H4 (cell line): ENCODE results near the gene RASGEF1B. TPM values are rescaled to one million over a fixed set of nuclear protein-coding genes. Genes with fewer than 3 reads are reported as not detected.
A peak's percentile ranks its signal among the peaks of the same experiment; 100 is the strongest.

ENCODE experiments used
- DNase-seq: peaks from one replicate; pipeline ENCODE4 v3.0.0-alpha.2; 2015; ENCODE audit warnings: low spot score
- total RNA-seq: library from RNA; depleted of rRNA; stranded (reverse); fragments of >200 nt; shearing (Covaris generic); gene quantifications from 2 replicates; pipeline ENCODE4 v1.2.3, GENCODE V29; 2014

RASGEF1B gene
- total RNA-seq, 1 experiment from 2014 or later: 1.1 TPM

- peak; percentile 61 for DNase-seq
Measured at GRCh38 chr4:81466841-81467671, 4.7 kb downstream of the RASGEF1B start.

DNA sequence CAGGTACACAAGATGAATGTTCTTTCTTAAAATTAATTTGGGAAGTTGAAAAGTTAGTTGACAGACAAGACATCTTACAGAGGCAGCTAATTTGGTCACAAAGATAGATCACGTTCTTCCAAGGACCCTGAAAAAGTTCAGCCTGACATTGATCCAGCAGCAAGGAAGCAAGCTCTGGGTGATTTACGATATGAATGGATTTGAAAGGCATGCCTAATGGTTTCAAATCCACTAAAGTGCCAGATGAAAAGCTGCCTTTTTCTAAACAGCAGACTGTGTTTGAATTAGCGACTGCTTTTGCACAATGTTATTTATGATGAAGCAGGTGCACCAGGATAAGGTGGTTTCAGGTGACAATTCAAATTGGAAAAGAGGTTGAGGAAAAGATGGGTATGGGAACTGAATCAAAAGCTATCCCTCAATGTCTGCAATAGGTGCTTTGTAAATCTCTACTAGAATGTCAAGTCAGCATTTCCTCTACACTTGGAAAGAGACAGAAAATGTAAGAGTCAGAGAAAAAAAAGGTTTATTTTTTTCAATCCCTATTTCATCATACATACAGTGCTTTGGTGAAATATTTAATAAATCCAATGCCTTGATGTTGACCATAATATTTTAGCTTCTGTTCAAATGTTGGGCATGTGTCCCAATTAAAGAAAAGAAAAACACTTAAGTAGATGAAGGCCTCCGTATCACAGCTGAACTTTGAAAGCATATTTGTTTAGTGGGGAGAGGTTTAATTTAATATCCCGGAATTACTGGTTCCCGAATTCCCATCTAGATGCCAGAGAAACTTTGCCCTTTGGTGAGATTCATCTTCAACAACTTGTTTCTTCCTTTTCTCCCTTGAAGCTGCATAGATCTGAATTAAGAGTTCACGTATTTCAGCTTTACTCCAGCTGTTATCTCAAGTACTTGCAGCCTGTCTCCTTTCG, 6.0 kb downstream of the RASGEF1B start:
- DNase-seq: no peak

- no peak for DNase-seq
Measured at GRCh38 chr4:81460834-81461233, 10.9 kb downstream of the RASGEF1B start.

GRCh38 chr4:81460191-81460701, 11.5 kb downstream of the RASGEF1B start:
- DNase-seq: no peak

GRCh38 chr4:81459228-81459627, 12.5 kb downstream of the RASGEF1B start:
- no peak for DNase-seq

DNA sequence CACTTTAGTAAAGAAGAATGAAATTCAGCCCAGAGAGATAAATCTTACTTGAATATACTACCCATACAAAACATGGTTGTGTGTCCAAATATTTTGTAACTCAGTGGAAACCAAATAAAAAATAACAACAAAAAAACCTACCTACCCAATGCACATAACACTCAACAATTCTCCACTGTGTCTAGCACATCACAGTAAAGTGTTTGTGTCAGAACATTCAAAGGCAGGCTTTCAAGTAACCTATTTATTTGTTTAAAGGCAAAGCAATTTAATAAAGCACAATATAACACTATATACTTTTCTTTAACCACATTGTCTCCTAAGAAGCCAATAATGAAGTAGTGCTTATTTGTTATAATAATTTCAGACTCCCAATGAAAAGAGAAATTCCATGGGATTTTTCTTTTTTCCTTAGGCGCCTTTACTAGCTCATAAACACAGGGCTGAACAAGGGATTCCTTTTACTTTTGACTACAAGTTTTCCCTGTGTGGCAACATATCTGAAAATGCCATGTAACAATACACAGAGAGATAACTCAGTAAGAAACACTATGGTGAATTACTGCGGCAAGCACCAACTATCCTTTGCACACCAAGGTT, 13.7 kb downstream of the RASGEF1B start:
- DNase-seq: no peak

DNA sequence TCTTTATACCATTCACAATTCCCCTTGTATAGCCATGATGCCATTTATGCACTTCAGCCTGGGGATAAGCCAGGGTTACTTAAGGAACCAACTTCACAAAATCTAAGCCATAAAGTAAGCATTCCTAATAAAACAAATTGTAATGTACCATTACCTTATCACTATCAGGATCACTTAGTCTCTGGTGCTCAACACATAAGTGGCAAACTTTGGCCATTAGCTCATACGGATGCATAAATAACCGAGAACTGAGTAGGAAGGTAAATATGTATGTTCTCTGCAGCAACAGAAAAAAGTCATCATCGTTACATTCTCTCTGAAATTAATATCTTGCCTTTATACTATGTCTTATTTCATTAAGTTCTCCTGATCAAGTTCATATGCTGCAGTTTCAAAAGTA, 14.4 kb downstream of the RASGEF1B start:
- DNase-seq: no peak

DNA sequence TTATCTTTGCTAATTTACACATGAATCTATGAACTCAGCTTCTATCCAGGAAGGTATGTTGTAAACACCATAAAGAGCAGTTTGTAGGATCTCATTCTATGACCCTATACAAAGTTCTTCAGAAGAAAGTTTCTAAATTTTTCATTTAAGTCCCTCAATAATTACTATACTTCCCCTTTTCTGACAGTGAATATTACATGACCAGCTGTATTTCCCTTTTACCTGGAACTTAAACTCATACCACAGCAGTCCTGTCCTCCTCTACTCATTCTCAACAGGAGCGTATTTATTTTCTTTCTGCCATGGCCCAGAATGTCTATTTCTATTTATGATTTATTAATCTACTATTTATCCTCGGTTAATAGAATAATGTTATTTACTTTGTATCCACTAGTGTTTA, 15.8 kb downstream of the RASGEF1B start:
- no peak for DNase-seq

GRCh38 chr4:81454948-81455347, 16.8 kb downstream of the RASGEF1B start:
- DNase-seq: no peak

GRCh38 chr4:81454499-81454898, 17.2 kb downstream of the RASGEF1B start:
- no peak for DNase-seq

DNA sequence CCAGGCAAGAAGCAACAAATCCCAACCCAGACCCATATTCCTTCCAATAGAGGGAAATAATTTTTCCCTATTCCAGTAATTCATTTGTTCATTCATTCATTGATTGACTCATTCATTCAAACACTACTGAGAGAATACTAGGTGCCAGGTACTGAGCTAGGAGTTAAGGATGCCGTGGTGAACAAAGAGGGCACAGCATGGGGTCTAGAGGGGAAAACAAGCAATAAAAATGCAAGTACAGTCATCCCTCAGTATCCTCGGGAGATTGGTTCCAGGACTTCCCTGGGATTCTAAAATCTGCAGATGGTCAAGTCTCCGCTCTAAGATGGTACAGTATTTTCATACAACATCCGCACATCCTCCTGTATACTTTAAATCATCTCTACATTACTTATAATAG, 18.7 kb downstream of the RASGEF1B start:
- DNase-seq: no peak

GRCh38 chr4:81452452-81453006, 19.2 kb downstream of the RASGEF1B start:
- DNase-seq: no peak

DNA sequence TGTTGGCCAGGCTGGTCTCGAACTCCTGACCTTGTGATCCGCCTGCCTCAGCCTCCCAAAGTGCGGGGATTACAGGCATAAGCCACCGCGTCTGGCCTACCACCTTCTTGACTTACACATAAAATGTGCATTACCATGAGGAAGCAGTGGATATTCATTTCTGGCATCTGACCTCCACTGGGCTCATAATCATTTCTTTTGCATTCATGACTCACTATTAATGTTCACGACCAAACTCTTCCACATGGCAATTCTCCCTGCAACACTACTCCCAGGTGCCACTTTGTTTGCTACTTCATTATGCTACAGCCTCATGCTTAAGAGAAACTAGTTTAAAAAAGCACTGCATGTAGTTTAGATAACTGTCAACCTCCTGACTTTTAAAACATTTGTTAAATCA, 22.7 kb downstream of the RASGEF1B start:
- DNase-seq: no peak

- no peak for DNase-seq
Measured at GRCh38 chr4:81447566-81448229, 24.0 kb downstream of the RASGEF1B start.

GRCh38 chr4:81446634-81447033, 25.1 kb downstream of the RASGEF1B start:
- DNase-seq: no peak

- DNase-seq: no peak
Measured at GRCh38 chr4:81445196-81445595, 26.5 kb downstream of the RASGEF1B start.

DNA sequence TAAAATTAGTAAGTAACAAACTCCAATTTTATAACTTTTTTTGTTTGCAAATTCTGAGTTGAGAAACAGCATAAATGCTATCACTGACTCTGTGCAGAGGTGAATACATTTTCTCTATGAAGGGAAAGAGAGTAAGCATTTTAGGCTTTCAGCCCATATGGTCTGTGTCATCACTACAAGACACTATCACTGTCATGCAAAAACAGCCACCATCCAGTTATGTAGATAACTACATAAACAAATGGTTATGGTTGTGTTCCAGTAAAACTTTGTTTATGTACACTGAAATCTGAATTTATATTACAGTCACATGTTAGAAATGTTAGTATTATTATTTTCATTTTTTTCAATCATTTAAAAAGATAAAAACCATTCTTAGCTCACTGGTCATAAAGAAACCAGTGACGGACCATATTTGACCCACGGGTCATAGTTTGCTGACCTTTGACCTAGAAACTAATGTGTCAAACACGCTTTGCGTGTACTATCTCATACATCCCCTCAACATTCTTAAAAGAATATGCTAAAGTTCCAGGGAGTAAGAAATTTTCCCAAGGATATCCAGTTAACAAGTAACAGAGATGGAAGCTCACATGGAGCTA, 29.1 kb downstream of the RASGEF1B start:
- no peak for DNase-seq

DNA sequence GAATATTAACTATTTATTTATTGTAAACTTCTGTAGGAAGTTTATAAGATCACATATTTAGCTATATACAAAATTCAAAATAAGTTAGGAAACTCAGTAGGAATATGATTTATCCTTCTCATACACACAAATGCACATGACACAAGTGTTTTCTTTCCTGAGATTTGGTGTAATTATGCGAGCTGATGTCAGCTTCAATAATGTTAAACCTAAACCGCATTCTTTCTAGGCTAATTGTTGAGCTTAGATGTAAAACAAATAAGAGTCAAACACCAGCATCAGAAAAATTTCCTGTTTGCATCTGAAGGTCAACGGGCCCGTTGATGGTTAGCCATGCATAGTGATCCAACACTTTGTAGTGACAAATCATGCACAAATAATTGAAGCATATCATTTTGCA, 30.8 kb downstream of the RASGEF1B start:
- no peak for DNase-seq

- no peak for DNase-seq
Measured at GRCh38 chr4:81436941-81437574, 34.6 kb downstream of the RASGEF1B start.

GRCh38 chr4:81436096-81436495, 35.6 kb downstream of the RASGEF1B start:
- DNase-seq: no peak
